ENCODE results near the gene NFATC2. TPM values are rescaled to one million over a fixed set of nuclear protein-coding genes. Genes with fewer than 3 reads are reported as not detected.

The NFATC2 gene
- total and polyA plus RNA-seq, 2 of the 4 experiments (the other 2 are of a cell fraction) = 0.18 to 0.38 TPM

GRCh38 chr20:51447097-51447764, 95.3 kb downstream of the NFATC2 start:
- H3K27me3 ChIP-seq (ENCODE audit: control insufficient read depth, insufficient read depth, low read length) = no peaks in the 10 kb centered on the region
- no peak overlapping the region for H4K91ac ChIP-seq (ENCODE audit: insufficient read depth, low read depth, low read length)
- WGBS, 2 experiments (ENCODE audit: extremely low coverage in 2 of 2, insufficient read length in 1 of 2) = 0% methylated on average over 4 of the region's 14 CpGs; no CpG with 5 or more reads in 1 of the 2 experiments
- no peak overlapping the region for H2BK5ac ChIP-seq (ENCODE audit: low read depth, low read length, poor library complexity, severe bottlenecking)
- H3K9me3 ChIP-seq (ENCODE audit: control insufficient read depth, insufficient read depth, low read length) = no peaks in the 10 kb centered on the region
- peaks cover 12% of the 10 kb centered on the region; the same call in 1 of the 2 replicates for H3K9me1 ChIP-seq (ENCODE audit: insufficient read depth, low read length)
- H3K79me1 ChIP-seq (ENCODE audit: low read depth in 1 of 2, low read length in 2 of 2) = peaks cover 0 to 6% of the 10 kb centered on the region in 2 experiments; a peak in 1 of 4 replicates
- ChIA-PET POLR2A (ENCODE audit: unreplicated experiment) (no interaction called here), CTCF (interaction anchor here (1.0 to 1.5 kb wide), 2 partner anchors 61 to 147 kb away, joined by 3 read pairs; no protein-coding TSS in a partner anchor)
- DNase-seq (peak; percentile 98), ATAC-seq (ENCODE audit: low read depth) (peak; percentile 88)
- H2BK120ac ChIP-seq (ENCODE audit: low read depth, low read length) = 0 out of 2 replicates have a peak overlapping the region, but pooled peaks have one; percentile 15
- in situ Hi-C loops (cut with MboI; ENCODE audit: low sequenced_read_pairs) (no loop called here), dilution Hi-C loops (cut with HindIII; ENCODE audit: low sequenced_read_pairs, unreplicated experiment) (no loop called here), intact Hi-C loops (cut with micrococcal nuclease) (loop anchor here (2.0 kb wide), 1 partner anchor 116 kb away; no protein-coding TSS in a partner anchor)
- H3K14ac ChIP-seq (replicated peaks; ENCODE audit: low read depth, low read length) = peak overlapping the region; percentile 2; the same call in 1 of the 2 replicates
- no peak overlapping the region for H4K5ac ChIP-seq (ENCODE audit: low read depth, low read length)
- no peak overlapping the region for H3K9ac ChIP-seq (ENCODE audit: low read depth, low read length)
- H3K56ac ChIP-seq (ENCODE audit: extremely low read depth, insufficient read depth, low read length) = no peak overlapping the region
- H3K23ac ChIP-seq (ENCODE audit: low read depth, low read length) = 0 out of 2 replicates have a peak overlapping the region, but pooled peaks have one; percentile 11
- no peaks in the 10 kb centered on the region; the same call in 1 of the 2 replicates for H4K20me1 ChIP-seq (ENCODE audit: insufficient read depth, low read length)
- H3K18ac ChIP-seq (ENCODE audit: low read depth, low read length) = no peak overlapping the region
- no TSS peak for BruUV-seq (replicated peaks)
- no peak overlapping the region for H4K8ac ChIP-seq (ENCODE audit: low read depth in 2 of 2, low read length in 2 of 2)
- H3K27ac ChIP-seq (ENCODE audit: insufficient read depth, low read length) = peak overlapping the region; percentile 18
- H3K36me3 ChIP-seq (ENCODE audit: control insufficient read depth, insufficient read depth, low read length) = no peaks in the 10 kb centered on the region
- peak overlapping the region; percentile 53; the same call in 1 of the 3 replicates for H2BK15ac ChIP-seq (ENCODE audit: low read depth, low read length)
- peak overlapping the region; percentile 70 for H3K4me2 ChIP-seq (ENCODE audit: low read depth, low read length)
- no peak overlapping the region for H3K4me3 ChIP-seq (ENCODE audit: insufficient read depth, low read depth, low read length)
- H3K4ac ChIP-seq (ENCODE audit: low read depth, low read length) = peak overlapping the region; percentile 20; the same call in 1 of the 2 replicates
- H2BK20ac ChIP-seq (ENCODE audit: low read depth, low read length) = peak overlapping the region; percentile 6; the same call in 1 of the 2 replicates
- H3K4me1 ChIP-seq (ENCODE audit: control insufficient read depth, insufficient read depth, low read length) = peaks cover 12% of the 10 kb centered on the region
- no peak overlapping the region for H2AK9ac ChIP-seq (replicated peaks; ENCODE audit: low read depth, low read length, poor library complexity)
- peak overlapping the region; percentile 4 for H2AFZ ChIP-seq (replicated peaks; ENCODE audit: low read length, poor library complexity)
- peak overlapping the region; percentile 16; the same call in 1 of the 2 replicates for H2AK5ac ChIP-seq (ENCODE audit: low read depth, low read length)
- TF ChIP-seq USF2 (IDR thresholded peaks at IDR 0.05; ENCODE audit: low read depth, low read length) (peak; percentile 47; the same call in 1 of the 2 replicates), MAZ (IDR thresholded peaks at IDR 0.05; ENCODE audit: borderline replicate concordance, low read depth, low read length) (no peak), BHLHE40 (IDR thresholded peaks at IDR 0.05; ENCODE audit: low read depth, low read length) (no peak), FOS (IDR thresholded peaks at IDR 0.05; ENCODE audit: low read depth, low read length) (peak; percentile 32; the same call in 1 of the 2 replicates), RFX5 (IDR thresholded peaks at IDR 0.05; ENCODE audit: low read depth, low read length) (no peak), MAFK (IDR thresholded peaks at IDR 0.05; ENCODE audit: low read depth, low read length) (peak; percentile 47; the same call in 1 of the 2 replicates), NFE2L2 (IDR thresholded peaks at IDR 0.05; ENCODE audit: low read depth, low read length) (peak; percentile 49; the same call in 1 of the 2 replicates), RCOR1 (IDR thresholded peaks at IDR 0.05; ENCODE audit: insufficient replicate concordance, low read length) (peak; percentile 4), CEBPB (IDR thresholded peaks at IDR 0.05; ENCODE audit: low read depth, low read length) (peak; percentile 60; the same call in 1 of the 2 replicates), MXI1 (IDR thresholded peaks at IDR 0.05; ENCODE audit: borderline replicate concordance, low read depth, low read length) (no peak), SMC3 (IDR thresholded peaks at IDR 0.05; ENCODE audit: low read depth, low read length) (no peak), CHD1 (IDR thresholded peaks at IDR 0.05; ENCODE audit: low read depth, low read length) (no peak; the same call in 1 of the 2 replicates), ELK1 (IDR thresholded peaks at IDR 0.05; ENCODE audit: borderline replicate concordance, low read depth, low read length) (no peak)

Data from IMR-90 (cell line).